G401.6 (cell line): ENCODE measurements around the gene PYGB.
"Not testable (repeated sequence)": the region's sequence is repeated elsewhere in the genome, so short reads cannot be mapped to it uniquely, and the experiment has no call there.

ENCODE experiments used
- FAIRE-seq: peaks from 2 replicates; lab custom pipeline; 2012; peaks lifted over from hg19 to GRCh38; lab: Jason Lieb, UNC

Gene PYGB

DNA sequence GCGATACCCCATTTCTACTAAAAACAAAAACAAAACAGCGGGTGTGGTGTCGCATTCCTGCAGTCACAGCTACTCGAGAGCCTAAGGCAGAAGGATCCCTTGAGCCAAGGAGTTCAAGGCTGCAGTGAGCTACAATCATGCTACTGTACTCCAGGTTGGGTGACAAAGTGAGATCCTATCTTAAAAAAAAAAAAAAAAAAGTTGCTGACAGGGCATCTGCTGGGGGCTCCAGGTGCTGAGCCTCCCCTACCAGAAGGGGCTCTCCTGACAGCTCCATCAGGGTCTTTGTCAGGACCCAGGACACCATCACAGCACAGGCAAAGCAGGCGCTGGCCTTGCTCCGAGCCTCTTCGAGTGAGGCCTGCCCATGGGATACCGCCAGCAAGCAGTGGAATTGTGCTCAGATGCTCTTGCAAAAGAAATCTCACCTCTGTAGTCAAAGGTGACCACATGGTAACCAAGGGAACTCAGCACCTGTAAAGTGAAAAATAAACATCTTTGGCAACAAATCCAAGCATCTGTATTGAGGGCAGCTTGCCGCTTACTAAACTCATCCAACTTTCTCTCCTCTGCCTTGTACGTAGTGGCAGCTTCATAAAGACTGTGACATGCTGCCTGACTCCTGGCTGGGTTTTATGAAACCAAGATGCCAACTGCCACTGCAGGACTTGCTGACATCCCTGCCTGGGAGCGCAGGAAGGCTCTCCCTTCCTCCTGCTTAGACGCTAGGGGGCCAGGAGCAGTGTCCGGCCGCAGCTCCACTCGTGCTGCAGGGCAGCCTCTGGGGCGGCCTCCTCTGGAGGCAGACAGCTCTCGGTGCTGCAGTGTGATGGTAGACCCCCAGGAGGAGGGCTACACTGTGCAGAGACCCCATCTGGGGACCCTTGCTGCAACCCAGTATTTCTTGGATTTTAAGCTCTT lies 66.9 kb downstream of the PYGB start:
- no peak for FAIRE-seq

DNA sequence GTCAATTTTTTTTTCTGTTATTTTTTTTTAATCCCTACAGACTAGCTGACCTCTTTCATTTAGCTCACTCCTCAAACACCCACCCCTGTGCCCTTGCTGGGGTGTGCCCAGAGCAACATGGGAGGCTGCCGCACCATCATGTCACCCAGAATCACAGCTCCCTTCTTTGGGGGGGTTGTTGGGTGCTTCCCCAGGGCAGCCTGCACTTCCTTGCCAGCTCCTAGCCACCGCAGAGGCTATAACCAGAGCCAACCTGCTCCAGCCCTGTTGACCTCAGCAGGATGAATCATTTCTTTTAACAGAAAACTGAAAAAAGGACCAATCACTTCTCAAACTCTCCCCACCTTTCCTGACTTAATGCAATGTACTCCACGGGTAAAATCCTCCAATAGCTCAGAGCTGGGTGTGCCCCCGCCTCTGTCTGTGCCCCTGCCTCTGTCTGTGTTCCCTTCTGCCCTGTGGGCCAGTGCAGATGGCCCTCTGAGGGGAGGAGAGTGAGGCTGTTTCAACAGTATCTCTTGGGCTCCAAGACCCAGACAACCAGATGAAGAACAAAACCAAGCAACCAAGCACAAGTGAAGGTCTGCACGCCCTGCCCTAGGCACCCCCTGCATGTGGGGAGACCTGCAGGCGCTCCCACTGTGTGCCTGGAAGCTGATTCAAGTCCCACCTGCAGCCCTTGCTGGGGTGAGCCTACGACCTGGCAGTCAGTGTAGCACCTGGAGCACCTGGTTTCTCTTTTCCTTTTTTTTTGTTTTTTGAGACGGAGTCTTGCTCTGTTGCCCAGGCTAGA lies 67.7 kb downstream of the PYGB start:
- FAIRE-seq, result no peak

DNA sequence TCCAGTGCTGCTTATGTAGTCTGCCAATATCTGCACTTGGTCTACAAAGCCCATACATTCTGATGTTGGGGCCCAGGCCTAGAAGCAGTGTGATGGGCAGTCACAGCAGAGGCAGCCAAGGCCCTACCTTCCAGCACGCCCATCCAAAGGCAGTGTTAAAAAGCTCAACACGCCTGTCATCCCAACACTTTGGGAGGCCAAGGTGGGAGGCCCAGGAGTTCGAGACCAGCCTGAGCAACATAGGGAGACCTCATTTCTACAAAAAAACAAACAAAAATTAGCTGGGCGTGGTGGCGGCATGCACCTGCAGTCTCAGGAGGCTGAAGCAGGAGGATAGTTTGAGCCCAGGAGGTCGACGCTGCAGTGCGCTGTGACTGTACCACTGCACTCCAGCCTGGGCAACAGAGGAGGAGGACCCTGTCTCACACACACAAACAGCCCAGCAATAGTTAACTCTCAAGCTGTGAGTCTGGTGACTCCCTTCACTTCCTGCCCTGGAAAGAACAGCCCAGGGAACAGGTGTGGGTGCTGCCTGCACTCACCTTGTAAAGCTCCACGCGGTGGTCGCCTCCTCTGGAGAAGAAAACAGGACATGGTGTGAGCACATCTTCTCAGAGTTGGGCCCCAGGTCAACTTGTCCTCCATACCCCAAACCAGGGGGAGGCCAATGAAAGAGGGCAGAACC lies 68.8 kb downstream of the PYGB start:
- FAIRE-seq, result no peak

DNA sequence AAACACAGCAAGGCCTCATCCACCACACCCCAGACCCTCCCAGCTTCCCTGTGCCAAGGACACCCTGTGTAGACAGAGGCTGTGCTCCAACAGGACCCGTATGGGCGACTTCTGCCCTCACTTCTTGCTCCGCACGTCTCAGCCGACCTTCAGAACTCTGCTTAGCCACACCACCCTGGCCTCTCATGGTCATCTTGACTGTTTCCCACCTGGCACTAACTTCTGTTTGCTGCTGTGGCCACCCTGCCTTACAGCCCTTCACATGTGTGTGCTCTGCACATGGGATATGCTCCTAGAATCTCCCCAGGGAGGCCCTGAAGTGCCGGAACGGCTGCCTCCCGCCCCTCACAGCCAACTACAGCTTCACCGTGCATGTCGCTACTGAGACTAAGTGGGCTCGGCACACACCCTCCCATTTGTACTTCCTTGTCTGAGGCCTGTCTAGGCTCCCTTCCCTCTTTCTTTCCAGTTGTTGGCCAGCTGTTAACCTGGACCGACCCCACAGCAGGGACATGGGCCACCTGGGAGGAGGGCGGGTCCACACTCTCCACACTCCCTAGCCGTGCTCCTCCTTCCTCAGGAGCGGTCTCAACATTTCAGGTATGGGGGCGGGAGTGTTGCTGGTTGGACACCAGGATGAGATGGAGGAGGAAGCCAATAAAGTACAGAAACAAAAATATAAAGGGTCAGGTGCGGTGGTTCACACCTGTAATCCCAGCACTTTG lies 69.6 kb downstream of the PYGB start:
- FAIRE-seq, result no peak

DNA sequence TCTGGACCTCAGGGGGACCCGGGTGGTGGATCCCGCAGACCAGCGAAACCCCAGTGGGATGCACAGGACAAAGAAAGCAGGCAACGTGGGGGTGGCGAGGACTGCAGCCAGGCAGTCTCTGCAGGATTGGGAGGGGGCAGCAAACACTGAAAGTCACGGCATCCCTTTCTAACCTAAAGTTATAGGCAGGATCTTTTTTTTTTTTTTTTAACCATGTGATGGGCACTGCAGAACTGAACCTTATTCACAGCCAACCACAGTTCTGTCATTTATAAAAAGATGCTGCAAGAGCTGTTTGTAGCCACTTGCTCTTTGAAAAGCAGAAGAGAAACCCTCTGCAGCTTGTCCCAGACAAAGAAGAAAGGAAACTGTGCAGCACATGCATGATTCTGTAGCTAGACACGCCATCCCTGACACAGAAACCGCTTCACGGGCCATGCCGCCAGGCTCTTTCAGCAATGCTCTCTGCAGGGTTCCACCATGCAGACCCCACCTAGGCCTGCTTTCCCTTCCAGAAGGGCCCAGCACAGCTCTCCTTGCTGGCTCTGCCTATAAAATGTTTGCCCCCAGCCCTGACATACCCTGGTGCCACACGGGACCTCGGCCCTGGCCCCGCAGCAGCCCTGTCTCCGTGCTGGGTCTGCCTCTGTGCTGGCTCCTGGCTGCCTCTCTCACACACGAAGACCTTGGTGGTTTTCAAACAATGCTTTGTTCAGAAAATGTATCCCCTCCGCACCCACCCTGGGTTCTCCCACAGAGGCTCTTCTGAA lies 70.8 kb downstream of the PYGB start:
- no peak for FAIRE-seq

DNA sequence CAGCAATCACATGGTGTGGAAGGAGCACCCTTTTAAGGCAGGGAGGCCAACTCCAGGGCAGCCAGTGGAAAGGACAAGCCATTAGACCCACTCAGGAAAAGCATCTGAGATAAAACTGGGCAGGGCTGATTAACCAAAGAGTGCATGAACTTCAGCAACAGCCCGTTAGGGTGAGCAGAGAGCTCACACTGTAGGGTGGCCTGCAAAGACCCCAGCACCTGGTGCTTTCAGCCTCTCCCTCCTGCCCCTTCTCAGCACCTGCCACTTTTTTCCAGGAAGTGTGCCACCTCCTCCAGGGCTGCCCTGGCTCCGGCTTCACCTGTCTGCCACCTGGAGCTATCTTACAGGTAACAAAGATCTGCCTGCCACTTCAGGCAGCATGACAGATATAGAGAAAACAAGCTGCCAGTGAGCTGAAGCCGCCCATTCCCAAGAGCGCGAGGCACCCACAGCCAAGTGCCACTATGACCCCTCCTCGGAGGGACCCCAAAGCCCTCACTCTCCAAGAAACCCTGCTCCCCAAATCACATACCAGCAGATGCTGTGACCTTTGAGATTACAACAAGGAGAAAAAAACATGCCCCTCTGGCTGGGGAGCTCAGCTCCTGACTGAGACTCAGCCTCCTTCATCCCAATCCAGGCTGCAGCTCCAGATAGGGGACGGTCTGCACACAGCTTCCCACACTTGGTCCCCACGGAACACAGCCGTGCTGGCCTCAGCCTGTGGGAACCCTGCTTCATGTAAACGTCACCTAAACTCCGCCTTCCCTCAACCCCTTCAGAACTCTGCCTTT lies 71.6 kb downstream of the PYGB start:
- FAIRE-seq, result no peak

DNA sequence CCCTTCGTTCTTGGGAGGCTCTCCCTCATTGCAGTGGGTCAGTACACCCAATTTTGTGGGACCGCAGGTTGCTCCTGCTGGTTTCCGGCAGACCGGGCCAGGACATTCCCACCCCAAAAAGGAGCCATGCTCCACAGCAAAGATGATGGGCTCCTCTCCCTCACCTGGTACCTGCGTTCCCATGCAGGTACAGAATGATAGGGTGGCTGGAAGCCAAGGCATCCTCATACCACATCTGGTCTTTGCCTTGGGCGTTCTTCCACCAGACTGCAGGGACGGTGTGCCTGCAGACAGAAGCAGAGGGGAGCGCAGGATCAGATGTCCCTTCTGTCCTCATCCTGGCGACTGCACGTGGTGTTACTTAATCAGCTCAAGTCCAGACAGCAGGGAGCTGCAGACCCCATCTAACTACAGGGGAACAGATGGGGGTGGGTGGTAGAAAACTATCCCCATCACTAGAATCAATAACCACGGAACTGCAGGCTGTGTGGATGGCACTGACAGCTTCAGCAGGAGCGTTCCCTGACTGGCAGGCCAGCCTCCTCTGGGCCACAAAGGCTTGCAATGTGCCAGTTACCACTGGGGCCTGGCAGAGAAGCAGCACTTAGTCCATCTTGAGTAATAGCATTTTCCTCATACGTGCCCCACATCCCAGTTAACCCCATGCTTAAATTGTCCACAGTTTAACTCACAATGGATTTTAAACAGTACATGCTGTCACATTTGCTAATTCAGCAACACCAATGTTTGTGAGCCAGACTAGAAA lies 72.3 kb downstream of the PYGB start:
- no peak for FAIRE-seq

DNA sequence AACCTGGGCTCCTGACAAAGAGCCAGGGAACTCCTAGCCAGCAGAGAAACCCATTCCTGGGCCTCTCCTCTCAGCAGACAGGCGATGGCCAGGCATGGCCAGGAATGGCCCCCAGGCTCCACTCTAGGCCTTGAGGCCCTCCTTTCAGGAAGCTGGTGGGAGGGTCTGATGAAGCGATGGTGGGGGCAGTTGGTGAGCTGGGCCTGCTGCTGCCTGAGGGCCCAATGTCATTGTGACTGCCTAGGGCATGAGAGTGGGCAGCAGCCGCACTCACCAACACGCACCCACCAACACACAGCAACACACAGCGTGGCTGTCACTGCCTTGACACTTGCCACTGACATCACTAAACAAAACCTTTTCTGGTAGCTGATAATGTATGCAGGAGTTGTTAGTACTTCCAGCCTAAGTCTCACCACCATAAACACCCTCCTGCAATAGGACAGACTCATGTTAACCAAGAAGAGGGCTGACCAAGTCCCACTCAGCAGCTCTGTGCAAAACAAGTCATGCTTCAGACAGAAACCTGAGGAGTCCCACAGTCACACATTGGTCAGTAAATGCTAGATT lies 73.5 kb downstream of the PYGB start:
- FAIRE-seq, result no peak

DNA sequence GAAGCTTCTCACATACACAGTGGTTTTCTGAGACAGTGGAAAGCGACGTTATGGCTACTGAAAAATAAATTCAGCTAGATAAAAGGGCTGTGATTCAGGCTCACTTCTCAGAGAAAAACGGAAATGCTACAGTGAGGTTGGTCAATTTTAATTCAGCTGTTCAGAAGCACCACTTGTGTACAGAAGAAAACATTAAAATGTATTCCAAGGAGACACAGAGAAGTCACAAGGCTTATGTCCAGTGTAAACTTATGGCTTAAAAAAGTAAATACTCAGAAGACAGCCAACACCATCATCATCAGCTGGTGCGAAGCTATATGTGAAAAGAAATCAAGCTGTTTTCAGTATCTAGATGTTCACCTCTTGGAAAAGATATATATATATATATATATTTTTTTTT lies 74.1 kb downstream of the PYGB start:
- FAIRE-seq, result no peak

DNA sequence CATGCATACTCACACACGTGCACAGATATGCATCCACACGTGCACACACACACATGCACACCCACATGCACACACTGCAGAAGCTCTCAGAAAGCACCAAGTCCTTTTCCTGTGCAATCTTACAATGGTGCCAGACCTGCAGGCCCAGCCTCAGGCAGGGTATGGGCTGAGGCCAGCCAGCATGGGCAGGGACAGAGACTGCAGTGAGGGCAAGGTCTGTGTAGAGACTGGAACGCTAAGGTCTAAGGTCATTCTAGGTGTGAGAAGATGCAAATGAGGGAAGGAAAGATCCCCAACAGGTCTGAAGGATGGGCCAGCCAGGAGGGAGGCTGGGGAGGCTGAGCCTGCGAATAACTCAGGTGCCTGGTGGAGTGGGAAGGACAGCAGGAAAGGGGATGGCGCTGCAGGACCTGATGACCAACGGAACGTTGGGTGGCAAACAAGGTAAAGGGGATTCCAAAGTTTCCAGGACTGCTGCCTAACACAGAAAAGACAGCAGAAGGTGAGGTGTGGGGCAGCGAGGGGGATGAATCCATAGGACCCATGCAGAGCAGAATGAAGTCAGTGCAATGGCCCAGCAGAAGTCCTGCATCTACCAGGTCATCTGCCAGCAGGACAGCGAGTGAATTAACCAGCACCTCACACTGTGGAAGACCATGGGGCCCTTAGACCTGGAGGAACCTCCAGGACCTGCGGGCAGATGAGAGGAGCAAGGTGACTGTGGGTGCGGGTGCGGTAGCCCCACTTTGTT lies 75.8 kb downstream of the PYGB start:
- no peak for FAIRE-seq

DNA sequence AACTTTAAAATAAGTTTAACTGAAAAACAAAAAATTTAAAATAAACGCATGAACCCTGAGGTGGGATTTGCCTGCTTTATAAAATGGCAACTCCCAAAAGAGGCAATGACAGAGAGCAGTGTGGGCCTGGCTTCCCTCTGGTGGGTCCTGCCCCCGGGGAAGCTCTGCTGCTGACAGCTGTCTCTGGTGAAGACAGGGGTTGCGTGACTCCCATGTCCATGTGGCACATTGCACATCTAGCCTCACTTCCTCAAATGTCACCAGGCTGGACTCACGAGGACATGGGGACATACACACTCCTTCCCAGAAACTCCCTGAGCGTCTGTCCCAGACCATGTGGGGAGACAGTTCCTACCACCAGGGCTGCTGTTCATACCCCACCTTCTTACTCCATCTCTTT lies 76.5 kb downstream of the PYGB start:
- FAIRE-seq, result no peak

DNA sequence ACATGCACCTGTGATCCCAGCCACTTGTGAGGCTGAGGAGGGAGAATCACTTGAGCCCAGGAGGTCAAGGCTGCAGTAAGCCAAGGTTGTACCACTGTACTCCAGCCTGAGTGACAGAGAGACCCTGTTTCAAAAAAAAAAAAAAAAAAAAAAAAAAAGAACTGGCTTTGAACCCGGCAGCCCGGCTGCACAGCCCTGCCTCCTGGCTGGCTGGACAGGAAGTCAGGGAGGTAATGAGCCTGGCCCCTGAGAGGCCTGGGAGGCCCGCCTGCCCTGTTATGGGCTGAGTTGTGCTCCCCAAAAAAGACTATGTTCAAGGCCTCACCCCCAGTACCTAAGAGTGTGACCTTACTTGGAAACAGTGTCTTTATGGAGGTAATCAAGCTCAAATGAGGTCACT lies 77.2 kb downstream of the PYGB start:
- FAIRE-seq, result no peak

DNA sequence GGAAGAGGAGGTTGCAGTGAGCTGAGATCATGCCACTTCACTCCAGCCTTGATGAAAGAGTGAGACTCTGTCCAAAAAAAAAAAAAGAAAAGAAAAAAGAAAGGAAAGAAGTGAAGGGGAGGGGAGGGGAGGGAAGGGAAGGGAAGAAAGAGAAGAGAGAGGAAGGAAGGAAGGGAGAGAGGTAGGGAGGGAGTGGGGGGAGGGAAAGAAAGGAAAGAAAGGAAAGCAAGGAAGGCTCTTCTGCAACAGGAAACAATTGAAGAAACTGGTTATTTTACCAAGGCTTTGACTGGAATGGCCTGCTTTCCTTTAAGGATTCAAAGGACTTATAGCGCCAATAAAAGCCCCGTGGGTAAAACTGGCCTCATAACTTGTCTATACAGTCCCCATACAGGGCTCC lies 78.1 kb downstream of the PYGB start:
- no peak for FAIRE-seq

DNA sequence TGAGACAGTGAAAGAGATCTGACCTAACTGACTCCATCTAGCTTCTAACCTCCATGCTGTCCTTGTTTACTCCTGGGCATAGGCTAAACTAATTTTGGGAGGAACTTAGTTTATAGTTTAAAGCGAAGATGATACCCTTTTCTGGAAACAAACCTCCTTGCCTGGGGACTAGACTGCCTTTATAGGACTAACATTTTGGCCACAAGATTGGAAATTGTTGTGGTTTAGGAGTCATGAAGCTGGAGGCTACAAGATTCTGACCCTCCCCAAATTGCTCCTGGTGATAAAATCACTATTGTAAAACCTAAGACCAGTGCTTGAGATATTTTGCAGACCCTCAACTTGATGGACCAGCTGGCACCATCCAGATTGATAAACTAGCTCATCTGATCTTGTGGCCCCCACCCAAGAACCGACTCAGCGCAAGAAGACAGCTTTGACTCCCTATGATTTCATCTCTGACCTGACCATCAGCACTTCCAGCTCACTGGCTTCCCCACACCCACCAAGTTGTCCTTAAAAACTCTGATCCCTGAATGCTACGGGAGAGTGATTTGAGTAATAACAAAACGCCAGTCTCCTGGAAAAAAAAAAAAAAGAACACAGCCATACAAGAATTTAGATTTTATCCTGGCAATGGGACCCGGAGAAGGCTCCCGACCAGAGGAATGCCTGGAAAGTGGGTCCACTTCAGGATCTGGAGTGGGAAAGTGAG lies 79.8 kb downstream of the PYGB start:
- FAIRE-seq, result no peak

DNA sequence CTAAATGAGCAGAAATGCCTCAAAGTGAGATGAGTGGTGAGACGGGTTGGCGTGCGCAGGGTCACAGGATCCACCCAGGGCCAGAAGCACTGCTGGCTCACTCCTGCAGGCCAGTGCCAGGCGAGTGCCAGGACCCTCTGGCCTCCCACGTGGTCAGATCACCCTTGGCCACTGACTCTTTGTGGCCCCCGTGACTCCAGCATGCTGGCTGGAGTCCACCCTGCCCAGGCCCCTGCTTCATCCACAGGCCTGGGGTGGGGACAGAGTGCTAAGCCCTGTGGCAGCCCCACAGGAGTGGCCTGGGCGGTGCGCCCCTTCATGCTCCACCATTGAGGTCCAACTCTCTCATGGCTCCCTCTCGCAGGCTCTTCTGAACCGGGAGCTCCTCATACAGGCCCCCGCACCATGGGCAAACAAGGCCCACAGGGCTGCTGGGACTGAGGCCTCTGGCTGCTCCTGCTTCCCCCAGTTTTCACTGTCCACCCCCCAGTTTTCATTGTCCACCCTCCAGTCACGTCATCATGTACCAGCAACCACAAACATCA lies 81.1 kb downstream of the PYGB start:
- FAIRE-seq, result no peak

DNA sequence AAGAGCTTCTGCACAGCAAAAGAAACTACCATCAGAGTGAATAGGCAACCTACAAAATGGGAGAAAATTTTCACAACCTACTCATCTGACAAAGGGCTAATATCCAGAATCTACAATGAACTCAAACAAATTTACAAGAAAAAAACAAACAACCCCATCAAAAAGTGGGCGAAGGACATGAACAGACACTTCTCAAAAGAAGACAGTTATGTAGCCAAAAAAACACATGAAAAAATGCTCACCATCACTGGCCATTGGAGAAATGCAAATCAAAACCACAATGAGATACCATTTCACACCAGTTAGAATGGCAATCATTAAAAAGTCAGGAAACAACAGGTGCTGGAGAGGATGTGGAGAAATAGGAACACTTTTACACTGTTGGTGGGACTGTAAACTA lies 87.1 kb downstream of the PYGB start:
- not testable (repeated sequence) for FAIRE-seq

DNA sequence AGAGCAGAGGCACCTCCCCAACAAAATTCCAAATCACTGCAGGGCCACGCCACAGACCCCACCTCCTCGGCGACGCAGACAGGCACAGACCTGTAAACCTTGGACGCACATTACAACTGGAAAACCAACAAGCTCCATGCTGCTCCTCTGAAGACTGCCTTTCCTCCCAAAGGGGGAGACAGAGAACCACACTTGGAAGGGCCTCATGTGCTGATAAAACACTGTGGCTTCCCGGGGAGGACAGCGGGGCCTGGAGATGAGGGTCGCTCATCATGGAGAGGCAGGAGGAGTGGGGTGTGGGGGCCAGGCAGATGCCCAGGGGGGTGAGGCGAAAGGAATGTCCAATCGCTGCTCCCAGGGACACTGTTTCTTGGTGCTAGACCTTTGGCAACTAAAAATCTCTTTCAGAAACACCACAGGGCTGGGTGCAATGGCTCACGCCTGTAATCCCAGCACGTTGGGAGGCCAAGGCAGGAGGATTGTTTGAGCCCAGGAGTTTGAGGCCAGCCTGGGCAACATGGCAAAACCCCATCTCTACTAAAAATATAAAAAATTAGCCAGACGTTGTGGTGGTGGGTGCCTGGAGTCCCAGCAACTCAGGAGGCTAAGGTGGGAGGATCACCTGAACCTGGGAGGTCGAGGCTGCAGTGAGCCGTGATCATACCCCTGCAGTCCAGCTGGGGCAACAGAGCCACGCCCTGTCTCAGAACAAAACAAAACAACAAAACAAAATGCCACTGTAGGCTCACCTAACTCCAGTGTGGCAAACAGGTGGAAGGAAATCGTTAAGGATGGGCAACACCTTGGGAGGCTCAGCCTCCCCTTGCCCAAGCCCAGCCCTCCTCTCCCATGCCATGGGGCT lies 88.9 kb downstream of the PYGB start:
- no peak for FAIRE-seq
